MCF 10A (cell line): ENCODE measurements around the gene RCE1. TPM values are rescaled to one million over a fixed set of nuclear protein-coding genes. Genes with fewer than 3 reads are reported as not detected.

Experiments used
- BruUV-seq: library from RNA; stranded (reverse); fragments of 400-500 nt; replicated peaks from 2 replicates; lab custom pipeline; 2021; lab: Mats Ljungman, UMichigan
- CTCF ChIA-PET: fragments of 300-600 bp; sonication (Branson Sonifier 250); formaldehyde crosslinking; extraction: SDS; loops from one replicate; lab custom pipeline; 2021; ENCODE audit warnings: antibody characterized with exemption, inconsistent platforms; lab: Yijun Ruan, JAX
- POLR2A ChIA-PET: fragments of 300-600, 350-650 bp; sonication (Branson Sonifier 250); formaldehyde crosslinking; extraction: SDS; loops from one replicate; lab custom pipeline; 2020; ENCODE audit warnings: antibody characterized with exemption, inconsistent platforms; lab: Yijun Ruan, JAX
- DNase-seq: peaks from one replicate; pipeline ENCODE4 v3.0.0-alpha.2; 2018; ENCODE audit not compliant: unreplicated experiment
- H3K27ac Mint-ChIP-seq: one replicate; pipeline ENCODE4 v1.8.0; 2022; ENCODE audit warnings: mild to moderate bottlenecking, low read depth, mixed read lengths; ENCODE audit not compliant: unreplicated experiment
- H3K27me3 Mint-ChIP-seq: one replicate; pipeline ENCODE4 v1.8.0; 2022; ENCODE audit warnings: mixed read lengths; ENCODE audit not compliant: insufficient read depth, unreplicated experiment
- H3K36me3 Mint-ChIP-seq: one replicate; pipeline ENCODE4 v1.8.0; 2022; ENCODE audit warnings: mild to moderate bottlenecking, moderate library complexity, mixed read lengths; ENCODE audit not compliant: insufficient read depth, unreplicated experiment
- H3K4me1 Mint-ChIP-seq: one replicate; pipeline ENCODE4 v1.8.0; 2022; ENCODE audit warnings: mixed read lengths; ENCODE audit not compliant: insufficient read depth, unreplicated experiment
- H3K4me3 Mint-ChIP-seq: one replicate; pipeline ENCODE4 v1.8.0; 2022; ENCODE audit warnings: mild to moderate bottlenecking, moderate library complexity, mixed read lengths; ENCODE audit not compliant: unreplicated experiment
- H3K9me3 Mint-ChIP-seq: one replicate; pipeline ENCODE4 v1.8.0; 2022; ENCODE audit warnings: mixed read lengths; ENCODE audit not compliant: unreplicated experiment
- CTCF ChIP-seq: fragments of 200-600 bp; IDR thresholded peaks from one replicate; pipeline ENCODE4 v1.8.0; 2022; ENCODE audit warnings: antibody characterized with exemption, mild to moderate bottlenecking; ENCODE audit not compliant: unreplicated experiment
- intact Hi-C: fragments of 100-400 bp; cut with micrococcal nuclease; formaldehyde crosslinking; loops from 2 replicates; pipeline ENCODE4 v1.14.1; 2022
- total RNA-seq: library from RNA; stranded (reverse); gene quantifications from 2 replicates; pipeline ENCODE4 v1.2.3, GENCODE V29; 2022

Gene RCE1
- total RNA-seq, 1 experiment from 2014 or later = 23.3 TPM

GRCh38 chr11:66834539-66834845 lies 8.7 kb upstream of the RCE1 start:
- no peak for TF ChIP-seq CTCF
- H3K9me3 Mint-ChIP-seq = no peaks in the 10 kb centered on the region
- H3K27ac Mint-ChIP-seq = peak overlapping the region; percentile 4

GRCh38 chr11:66834943-66835342 lies 8.3 kb upstream of the RCE1 start:
- Mint-ChIP-seq H3K4me1 (peaks cover 15% of the 10 kb centered on the region), H3K27me3 (no peaks in the 10 kb centered on the region), H3K36me3 (peaks cover 34% of the 10 kb centered on the region), H3K4me3 (no peak overlapping the region), H3K9me3 (no peaks in the 10 kb centered on the region), H3K27ac (peak overlapping the region; percentile 23)
- CTCF ChIA-PET = interaction anchor here (0.5 to 4.3 kb wide), 10 partner anchors 7 to 140 kb away, joined by 3 to 78 read pairs (median 4); no protein-coding TSS in a partner anchor
- intact Hi-C loops = loop anchor here (1.0 to 10.0 kb wide), 3 partner anchors 110 to 427 kb away; partner anchors contain the start of gene SPTBN2
- POLR2A ChIA-PET = interaction anchor here (0.6 to 2.4 kb wide), 8 partner anchors 8 to 197 kb away, joined by 3 to 12 read pairs (median 4); partner anchors contain the start of genes RBM4 and RCE1
- BruUV-seq = no TSS peak
- DNase-seq = no peak
- no peak for TF ChIP-seq CTCF

More at GRCh38 chr11:66834539-66834845, 8.7 kb upstream of the RCE1 start:
- BruUV-seq = no TSS peak
- ChIA-PET POLR2A (interaction anchor here (0.6 to 2.4 kb wide), 12 partner anchors 8 to 364 kb away, joined by 3 to 12 read pairs (median 4); partner anchors contain the start of genes RBM4, RBM4B and RCE1), CTCF (interaction anchor here (0.6 to 4.3 kb wide), 13 partner anchors 8 to 396 kb away, joined by 3 to 78 read pairs (median 4); partner anchors contain the start of gene MRPL11)
- Mint-ChIP-seq H3K27me3 (no peaks in the 10 kb centered on the region), H3K4me1 (peaks cover 15% of the 10 kb centered on the region), H3K36me3 (peaks cover 38% of the 10 kb centered on the region), H3K4me3 (no peak overlapping the region)
- DNase-seq = no peak
- intact Hi-C loops = loop anchor here (1.0 to 10.0 kb wide), 3 partner anchors 110 to 426 kb away; partner anchors contain the start of gene SPTBN2

GRCh38 chr11:66835768-66836405 lies 7.4 kb upstream of the RCE1 start:
- CTCF ChIA-PET = interaction anchor here (0.6 to 4.3 kb wide), 2 partner anchors 48 to 141 kb away, joined by 6 to 78 read pairs; no protein-coding TSS in a partner anchor
- peaks cover 38% of the 10 kb centered on the region for H3K36me3 Mint-ChIP-seq

More at GRCh38 chr11:66835768-66836405, 7.4 kb upstream of the RCE1 start:
- no peaks in the 10 kb centered on the region for H3K9me3 Mint-ChIP-seq
- POLR2A ChIA-PET = interaction anchor here (0.6 to 1.0 kb wide), 3 partner anchors 48 to 141 kb away, joined by 3 read pairs; no protein-coding TSS in a partner anchor
- H3K27ac Mint-ChIP-seq = peak overlapping the region; percentile 23
- TF ChIP-seq CTCF = no peak
- BruUV-seq = no TSS peak
- intact Hi-C loops = loop anchor here (10.0 kb wide), 1 partner anchor 111 kb away; the partner anchor contains the start of gene SPTBN2
- no peak overlapping the region for H3K4me3 Mint-ChIP-seq
- H3K4me1 Mint-ChIP-seq = peaks cover 24% of the 10 kb centered on the region
- no peak for DNase-seq
- no peaks in the 10 kb centered on the region for H3K27me3 Mint-ChIP-seq
